NCI-H2029 treated with DMSO at 0.1 percent for 48 hours (cell line): ENCODE results near the gene NLRP1.

Experiments used
- DNase-seq: peaks from one replicate; lab custom pipeline; 2025; lab: John Stamatoyannopoulos, UW

NLRP1 gene

DNA sequence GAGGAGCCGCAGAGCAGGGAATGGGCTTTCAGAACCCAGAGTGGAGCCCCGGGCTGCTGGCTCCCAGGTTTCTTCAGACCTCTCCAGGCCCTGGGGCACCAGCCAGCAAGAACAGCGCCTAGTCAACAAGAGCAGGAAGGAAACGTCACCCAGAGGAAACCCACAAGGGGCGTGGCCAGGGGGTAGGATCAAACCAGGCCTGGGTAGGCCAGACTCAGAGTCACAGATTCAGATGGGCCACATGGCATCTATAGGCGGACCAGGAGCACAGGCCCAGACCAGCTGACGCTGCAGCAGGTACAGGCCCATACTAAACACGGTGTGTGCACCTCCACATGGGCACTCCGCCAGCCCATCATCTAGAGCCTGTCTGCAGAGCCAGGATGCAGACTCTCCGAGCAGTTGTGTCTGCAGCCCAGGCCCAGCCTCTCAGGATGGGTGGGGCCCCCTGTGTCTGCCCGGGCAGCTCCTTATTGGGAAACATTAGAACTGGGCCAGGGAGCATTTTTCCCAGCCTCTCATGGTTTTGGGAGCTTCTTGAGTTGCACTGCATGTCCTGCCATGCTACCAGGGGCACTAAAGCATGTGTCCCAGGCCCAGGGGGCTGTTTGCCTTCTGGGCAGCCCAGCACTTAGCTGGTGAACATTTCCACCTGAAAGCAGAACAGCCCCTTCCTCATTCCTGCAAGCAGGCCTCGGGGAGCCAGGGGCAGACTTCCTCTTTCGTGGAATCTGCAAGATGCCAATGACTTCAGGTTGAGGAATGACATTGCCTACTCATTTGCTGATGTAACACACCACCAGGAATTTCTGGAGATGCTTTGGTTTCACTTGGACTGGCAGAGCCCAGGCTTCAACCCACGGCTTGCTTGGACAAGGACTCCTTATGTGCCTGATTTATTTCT lies at the start of gene NLRP1:
Gene NLRP1, minus strand, starts transcription at position 127 of the 904 bp plus-strand sequence. CDS start 552 bp downstream, outside the sequence.
- peak; percentile 54 for DNase-seq

DNA sequence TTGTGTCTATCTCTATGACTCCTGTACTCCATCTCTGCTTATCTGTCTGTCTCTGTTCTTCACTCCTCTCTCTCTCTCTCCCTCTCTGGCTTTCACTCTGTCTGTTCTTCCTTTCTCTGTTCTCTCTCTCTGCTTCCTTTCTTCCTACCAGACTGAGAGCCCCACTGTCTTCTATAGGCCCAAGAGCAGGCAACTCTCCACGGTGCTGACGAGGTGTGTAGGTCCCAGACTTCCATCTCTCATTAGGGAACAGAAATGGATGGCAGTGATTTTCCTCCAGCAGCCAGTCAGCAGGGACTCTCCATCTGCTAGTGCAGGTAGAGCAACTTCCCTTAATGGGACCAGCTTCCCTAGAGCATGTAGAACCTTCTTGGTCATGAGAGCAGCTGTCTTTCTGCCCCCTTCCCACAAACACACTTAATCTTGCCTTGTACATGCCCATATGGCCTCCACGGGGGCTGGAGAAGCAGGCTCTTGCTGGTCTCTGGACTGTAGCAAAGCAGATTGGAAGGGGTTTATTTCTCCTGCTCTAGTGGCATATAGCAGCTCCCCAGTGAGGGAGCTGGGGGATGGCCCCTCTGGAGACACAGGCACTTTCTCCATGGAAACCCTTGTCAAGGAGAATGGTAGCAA lies 47.8 kb upstream of the NLRP1 start:
- DNase-seq: no peak

DNA sequence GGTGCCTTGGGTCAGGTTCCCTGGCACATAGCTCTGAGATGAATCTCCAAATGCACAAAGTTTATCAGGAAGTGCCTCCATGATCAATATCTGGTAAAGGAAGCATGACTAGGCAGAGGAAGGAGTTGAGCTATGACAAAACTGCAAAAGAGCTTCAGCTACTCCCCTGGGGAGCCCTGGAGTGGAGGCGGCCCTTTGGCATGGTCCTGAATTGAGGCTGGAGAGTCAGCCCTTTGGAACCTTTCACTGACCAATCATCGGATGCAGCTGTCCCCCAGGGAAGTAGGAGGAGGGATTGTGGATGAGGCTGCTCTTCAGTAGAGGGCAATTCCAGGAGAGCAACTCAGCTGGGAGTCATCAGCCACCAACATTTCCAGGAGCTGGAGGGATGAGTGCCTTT lies 46.1 kb upstream of the NLRP1 start:
- no peak for DNase-seq

DNA sequence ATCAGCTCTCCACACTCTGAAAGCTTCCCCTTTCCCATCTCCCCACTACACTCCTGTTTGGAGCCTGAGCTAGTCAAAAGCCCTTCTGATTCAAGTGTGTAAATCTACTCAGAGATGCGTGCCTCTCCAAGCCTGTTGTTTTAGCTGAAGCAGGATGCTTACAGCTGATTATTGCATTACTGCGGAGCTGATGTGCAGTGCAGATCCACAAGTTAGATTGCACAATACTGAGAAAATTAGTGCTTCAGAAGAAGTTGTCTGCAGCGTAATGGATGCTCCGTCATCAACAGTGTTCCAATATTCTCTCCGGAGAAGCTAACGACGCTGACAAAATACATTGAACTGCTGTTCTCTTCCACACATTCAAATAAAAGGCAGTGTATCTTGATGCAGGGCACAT lies 44.8 kb upstream of the NLRP1 start:
- DNase-seq: peak; percentile 57

DNA sequence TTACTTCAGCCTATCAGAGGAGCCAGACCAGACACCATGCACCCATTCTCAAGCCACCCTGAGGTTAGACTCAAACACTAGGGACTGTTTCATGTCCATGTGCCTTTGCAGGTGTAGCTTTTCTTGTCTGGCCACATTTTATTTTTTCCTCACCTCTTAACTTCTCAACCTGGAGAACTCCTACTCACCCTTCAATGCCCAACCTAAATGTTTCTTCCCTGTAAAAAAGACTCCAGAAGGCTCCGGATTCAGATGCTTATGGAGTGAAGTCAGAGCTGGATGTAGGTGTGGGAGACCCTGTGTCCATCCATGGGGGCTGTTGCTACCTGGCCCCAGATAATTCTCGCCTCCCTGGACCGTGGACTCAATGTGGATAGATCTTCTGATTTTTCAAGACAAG lies 44.0 kb upstream of the NLRP1 start:
- DNase-seq: no peak

DNA sequence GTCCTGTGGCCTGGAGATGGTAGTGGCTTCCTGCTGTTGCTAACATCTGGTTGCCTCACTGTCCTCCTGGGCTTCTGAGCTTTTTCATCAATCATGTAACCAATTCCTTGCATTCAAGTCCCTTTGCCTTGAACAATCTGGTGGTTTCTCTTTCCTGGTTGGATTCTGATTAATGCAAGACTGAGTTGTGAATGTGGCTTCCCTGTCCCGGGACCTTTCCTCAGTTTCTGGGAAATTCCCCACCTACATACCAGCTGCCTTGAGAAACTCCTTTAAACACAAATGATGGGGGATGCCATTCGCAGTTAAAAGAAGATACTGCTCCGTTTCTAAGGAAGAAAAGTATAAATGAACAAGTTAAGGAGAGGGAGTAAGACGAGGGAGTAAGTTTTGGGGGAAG lies 39.9 kb upstream of the NLRP1 start:
- DNase-seq: no peak

DNA sequence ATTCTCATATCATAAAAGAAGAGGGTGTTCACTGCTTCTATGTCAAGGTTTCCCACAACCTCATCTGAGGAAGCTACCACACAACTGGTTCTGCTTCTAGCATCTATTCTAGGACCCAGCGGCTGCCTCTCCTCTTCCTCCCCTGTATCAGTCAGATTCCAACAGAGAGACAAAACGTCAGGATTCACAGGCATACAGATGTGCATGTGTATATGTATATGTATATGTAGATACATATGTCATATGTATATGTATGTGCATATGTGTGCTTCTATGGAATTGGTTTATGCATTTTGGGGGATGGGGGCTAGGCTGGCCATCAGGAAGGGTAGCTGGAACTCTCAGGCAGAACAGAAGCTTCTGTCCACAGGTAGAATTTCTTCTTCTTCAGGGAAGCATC lies 37.4 kb upstream of the NLRP1 start:
- DNase-seq: no peak

DNA sequence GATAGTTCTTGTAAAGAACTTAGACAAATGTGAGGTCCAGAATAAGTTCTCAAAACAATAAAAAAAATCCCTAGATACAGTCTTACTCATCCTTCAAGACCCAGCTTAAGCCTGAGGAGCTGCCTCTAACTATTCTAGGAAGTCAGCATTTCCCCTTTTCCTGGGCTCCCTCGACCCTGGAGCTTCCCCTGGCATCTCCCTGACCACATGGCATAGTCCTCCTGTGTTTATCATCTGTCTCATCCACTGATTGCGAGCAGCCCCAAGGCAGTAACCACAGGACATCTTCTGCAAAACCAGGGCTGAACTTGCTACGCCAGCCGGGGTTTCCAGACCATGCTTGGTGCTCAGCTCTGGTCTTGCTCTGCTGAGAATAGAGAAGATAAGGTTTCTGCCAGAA lies 36.7 kb upstream of the NLRP1 start:
- DNase-seq: no peak

DNA sequence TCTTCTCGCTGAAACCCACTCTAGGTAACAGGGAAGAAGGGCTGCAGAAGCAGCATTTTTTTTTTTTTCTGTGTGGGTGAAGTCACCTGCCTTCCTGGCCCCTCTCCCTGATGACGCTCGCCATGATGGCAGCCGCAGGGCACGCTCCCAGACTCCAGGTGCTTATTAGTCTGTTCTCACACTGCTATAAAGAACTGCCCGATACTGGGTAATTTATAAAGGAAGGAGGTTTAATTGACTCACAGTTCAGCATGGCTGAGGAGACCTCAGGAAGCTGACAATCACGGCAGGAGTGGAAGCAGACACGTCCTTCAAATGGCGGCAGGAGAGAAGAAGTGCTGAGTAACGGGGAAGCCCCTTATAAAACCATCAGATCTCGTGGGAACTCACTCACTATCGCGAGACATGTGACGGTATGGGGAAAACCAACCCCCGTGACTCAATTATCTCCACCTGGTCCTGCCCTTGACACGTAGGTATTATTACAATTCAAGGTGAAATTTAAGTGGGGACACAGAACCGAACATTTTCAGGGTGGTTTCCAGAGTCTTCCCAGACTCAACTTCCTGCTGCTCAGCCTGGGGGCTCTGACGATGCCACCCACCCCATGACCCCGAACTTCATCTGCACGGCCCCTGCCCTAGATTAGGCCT lies 34.9 kb upstream of the NLRP1 start:
- DNase-seq: peak; percentile 99

DNA sequence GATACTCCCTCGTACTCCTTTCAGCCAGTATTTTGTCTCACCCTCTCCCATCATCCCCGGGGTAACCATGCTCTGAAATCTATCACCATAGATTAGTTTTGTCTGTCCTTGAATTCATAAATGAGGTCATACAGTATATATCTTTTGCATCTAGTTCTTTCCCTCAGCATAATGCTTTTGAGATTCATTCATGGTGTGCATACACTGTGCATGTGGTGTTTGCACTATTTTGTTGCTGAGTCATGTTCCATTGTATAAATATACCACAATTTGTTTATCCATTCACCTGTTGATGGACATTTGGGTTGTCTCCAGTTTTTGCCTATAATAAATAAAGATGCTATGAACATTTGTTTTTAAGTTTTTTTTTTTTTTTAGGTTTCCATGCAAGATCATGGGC lies 34.2 kb upstream of the NLRP1 start:
- DNase-seq: no peak

DNA sequence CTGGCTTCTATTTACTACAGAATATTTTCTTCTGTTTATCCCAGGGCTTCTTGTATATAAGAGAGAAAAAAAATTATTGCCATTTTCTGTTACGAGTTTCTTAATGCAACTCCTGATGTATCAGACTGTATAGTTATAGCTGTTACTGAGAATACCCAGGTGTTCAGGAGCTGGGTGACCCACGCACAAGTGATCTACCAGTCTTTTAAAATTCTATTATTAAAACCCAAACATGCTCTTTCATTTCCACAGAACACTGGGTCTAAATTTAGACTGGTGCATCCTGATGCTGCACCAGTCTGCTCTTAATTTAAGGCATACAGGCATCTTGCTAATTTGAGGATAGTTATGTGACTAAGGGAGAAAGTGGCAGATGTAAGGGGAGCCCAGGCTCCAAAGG lies 31.2 kb upstream of the NLRP1 start:
- DNase-seq: no peak

DNA sequence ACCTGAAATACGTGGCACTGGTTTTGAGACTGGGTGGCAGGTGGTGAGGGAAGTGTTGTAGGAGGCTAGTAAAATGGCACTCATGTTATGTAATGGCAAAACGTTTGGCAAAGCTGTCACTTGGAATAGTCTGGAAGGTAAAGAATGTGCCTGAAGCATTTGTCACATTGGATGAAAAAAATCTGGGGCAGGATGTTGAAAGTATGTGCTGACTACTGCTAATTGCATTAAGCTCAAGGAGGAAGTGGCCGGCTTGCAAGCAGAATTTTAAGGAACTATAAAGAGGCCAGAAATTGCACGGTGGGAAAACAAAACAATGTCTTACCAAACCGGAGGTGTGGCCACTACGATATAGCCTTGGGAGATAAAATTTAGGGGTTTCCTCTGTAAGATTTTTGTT lies 26.6 kb upstream of the NLRP1 start:
- DNase-seq: no peak

DNA sequence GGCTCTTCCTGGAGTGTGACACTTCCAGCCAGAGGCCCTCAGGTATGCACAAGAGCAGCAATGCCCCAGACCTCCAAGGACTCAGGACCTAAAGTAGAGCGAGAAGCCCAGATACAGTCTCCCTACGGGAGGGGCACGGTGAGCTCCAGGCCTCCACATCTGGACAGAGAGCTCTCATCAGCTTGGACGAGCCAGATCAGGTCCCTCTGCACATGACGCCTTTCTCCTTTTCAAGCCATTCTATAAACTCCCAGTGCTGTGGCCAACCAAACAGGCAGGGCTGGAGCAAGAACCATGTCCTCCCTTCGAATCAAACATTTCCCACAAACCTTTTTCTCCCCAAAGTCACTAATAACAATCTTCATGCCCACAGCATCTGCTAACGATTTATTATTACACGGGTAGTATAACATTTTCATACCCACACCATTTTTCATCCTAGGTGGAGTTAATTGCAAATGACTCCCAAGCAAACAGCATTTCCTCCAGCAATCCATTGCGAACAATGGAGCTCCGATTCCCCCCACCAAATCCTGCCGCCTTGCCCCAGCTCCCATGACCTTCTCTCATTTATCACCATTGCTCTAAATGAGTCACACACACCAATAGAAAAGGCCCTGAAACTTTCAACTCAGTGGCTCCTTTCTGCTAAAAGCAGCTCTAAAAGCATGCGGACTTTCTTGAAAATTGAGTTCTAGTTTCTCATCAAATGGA lies 24.2 kb upstream of the NLRP1 start:
- no peak for DNase-seq

DNA sequence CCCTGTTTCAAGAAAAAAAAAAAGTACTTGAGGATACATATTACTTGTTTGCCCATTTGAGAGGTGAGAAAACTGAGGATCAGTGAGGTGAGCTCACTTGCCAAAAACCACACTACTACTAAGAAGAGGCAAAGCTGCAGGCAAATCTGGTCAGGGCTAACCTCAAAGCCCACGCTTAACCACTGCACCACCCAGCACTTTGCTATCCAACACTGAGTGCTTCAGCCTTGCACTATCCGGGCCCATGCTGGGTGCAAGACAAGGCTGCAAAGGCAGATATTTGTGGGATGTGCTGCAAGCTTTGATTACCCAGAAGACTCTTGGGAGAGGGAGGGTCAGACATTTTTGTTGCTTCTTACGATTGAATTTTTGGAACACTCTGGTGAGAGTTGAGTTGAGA lies 23.6 kb upstream of the NLRP1 start:
- no peak for DNase-seq

DNA sequence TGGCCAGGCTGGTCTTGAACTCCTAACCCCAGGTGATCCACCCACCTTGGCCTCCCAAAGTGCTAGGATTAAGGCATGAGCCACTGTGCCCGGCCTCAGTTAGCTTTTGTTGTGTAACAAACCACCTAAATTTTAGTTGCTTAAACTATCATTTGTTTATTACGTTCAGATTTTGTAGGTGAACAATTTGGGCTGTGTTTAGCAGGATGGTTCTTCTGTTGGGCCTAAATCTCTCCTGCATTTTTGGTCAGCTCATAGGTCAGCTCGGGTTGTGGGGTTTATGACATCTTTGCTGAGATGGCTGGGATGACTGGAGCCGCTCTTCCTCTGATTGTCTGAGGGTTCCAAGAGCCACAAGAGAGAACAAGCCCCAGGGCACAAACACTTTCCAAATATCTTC lies 21.1 kb upstream of the NLRP1 start:
- no peak for DNase-seq

DNA sequence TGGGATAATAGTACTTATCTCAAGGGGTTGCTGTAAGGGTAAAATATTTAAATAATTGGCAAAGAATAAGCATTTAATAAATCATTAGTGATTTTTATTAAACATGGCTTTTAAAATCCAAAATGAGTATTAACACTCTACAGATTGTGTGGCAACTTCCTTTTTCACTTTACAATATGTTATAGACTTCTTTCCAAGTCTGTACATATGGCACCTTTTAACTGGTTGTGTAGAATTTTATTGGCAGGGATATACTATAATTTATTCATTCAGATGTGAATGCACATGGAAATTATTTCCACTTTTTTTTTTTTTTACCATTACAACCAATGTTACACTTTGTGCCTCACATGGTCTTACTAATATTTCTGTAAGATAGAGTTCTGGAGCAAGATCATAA lies 15.7 kb upstream of the NLRP1 start:
- no peak for DNase-seq

DNA sequence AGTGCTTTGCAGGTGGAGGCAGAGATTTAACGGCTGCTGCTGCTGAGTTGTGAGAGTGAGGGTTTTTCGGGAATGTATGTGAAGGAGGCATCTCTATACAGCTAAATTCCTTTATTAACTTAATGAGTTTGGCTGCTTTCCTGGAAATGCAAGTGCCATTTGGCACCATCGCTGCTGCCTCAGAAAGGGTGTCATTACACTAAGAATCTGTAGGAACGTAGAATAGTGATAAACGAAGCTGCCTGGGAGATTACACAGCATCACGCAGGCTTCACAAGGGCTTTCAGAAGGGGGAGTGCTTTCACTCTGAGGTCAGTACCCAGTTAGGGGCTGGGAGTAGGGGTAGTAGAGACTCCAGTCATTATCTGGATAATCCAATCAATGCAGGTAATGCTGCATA lies 14.1 kb upstream of the NLRP1 start:
- no peak for DNase-seq

DNA sequence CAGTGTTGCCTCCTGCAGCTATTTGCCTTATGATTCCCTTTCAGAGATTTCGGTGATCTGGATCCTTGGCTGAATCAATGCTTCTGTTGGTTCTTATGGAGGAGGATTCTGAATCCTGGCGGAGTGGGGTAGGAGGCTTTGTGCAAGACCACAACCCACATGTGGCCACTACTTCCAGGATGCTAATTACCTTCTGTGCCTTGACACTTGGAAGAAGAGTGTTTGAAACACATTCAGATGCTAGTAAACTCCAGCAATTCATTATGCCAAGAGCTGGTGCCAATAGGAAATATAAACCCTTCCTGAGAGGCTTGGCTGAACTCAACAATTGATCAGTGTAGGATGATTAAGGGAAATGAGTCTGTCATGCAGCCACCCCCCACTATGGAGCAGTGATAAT lies 12.1 kb upstream of the NLRP1 start:
- no peak for DNase-seq

DNA sequence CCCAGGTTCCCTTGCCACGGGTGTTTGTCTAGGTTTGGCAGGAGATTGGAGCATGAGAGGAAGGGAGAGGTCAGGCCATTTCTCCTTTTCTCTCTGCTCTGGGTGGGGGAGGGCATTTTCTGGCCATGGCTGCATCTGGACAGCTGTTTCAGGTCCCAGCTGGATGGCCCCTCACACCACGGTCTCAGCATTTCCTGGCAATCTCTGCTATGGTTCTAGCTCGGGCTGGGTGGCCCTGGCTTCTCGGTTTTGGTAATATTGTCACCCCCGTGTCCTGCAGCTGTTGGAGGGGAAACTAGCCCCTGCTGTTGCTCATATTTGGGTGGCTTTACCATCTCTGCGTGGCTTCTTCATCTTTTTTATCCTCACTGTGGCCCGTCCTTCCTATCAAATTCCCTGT lies 11.5 kb upstream of the NLRP1 start:
- DNase-seq: no peak

DNA sequence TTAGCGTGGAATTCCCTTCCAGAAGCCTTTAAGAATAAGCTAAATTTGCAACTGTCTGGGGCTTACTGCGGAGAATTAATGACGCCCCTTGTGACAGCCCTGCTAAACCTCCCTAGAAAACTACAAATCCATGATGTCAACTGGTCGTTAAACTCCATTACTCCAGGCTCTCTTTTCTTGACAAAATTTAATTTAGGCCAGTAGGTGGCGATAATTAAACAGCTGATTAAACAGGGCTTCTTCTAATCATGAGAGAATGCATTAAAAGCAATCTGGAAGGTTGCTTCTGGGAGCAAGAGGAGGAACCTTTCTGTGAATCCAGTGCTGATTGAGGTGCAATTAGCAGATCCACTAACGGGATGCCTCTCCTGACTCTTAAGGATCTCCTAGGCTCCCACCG lies 8.1 kb upstream of the NLRP1 start:
- peak; percentile 2 for DNase-seq

DNA sequence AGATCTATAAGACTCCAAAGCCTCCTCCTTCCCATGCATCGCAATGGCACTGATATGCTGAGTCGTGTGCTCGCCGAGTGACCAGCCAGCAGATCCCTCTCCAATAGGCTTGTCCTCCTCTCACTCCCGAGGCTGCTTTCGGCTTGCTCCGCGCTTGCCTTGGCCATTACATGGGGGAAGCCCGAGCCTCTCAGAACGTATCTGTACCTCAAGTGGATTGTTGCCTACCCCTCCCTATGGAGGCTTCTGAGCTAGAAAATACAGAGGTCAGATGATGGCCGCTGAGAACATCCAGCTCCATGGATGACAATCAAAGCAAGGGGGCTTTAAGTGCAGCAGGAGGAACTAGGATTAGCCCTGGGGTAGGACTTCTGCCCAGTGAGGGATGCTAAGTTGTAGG lies 7.7 kb upstream of the NLRP1 start:
- no peak for DNase-seq

DNA sequence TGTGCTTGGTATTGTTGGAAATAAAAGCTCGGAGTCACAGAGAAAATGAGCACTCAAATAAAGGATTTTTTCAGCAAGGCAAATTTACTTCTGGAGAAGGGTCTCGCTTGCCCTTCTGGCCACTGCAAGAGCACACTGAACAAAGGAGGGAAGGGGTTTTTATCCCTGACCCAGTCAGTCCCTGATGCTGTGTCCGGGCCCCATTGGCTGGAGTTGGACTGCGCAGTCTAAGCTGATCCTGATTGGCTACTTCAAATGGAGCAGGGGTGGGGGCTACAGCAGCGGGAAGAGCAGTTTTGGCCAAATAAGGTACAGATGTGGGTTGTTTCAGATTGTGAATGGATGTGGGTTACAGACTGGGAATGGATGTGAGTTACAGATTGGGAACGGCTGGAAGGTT lies 4.3 kb upstream of the NLRP1 start:
- no peak for DNase-seq
